Liver (tissue), 9 donors: ENCODE measurements around the gene IGSF8. TPM values are rescaled to one million over a fixed set of nuclear protein-coding genes. Genes with fewer than 3 reads are reported as not detected.

ENCODE experiments used
- DNase-seq: peaks from one replicate; pipeline ENCODE4 v3.0.0-alpha.2; 2017; ENCODE audit warnings: low spot score
- H3K27ac ChIP-seq, 2 donors: one replicate each; pipeline ENCODE4 v1.7.0; 2013; ENCODE audit warnings: inconsistent platforms in 2 of 2, low read length in 2 of 2, control low read depth in 1 of 2, low read depth in 1 of 2, mild to moderate bottlenecking in 1 of 2
- H3K27me3 ChIP-seq, 4 donors: one replicate each; pipeline versions ENCODE4 v1.6.1 to v1.7.0; 2013; ENCODE audit warnings: low read length in 3 of 4, inconsistent platforms in 1 of 4, mild to moderate bottlenecking in 1 of 4, moderate library complexity in 1 of 4; ENCODE audit not compliant: control insufficient read depth in 4 of 4, insufficient read depth in 4 of 4
- H3K36me3 ChIP-seq, 4 donors: one replicate each; pipeline versions ENCODE4 v1.6.1 to v1.7.0; 2013; ENCODE audit warnings: low read length in 3 of 4, mild to moderate bottlenecking in 3 of 4, low read depth in 1 of 4, moderate library complexity in 1 of 4; ENCODE audit not compliant: control insufficient read depth in 4 of 4, insufficient read depth in 3 of 4
- H3K4me1 ChIP-seq, 4 donors: one replicate each; pipeline versions ENCODE4 v1.6.1 to v1.7.0; 2013; ENCODE audit warnings: low read length in 3 of 4, mild to moderate bottlenecking in 3 of 4, moderate library complexity in 1 of 4; ENCODE audit not compliant: control insufficient read depth in 4 of 4, insufficient read depth in 4 of 4
- H3K4me3 ChIP-seq, 3 donors: one replicate each; pipeline versions ENCODE4 v1.6.1 to v1.7.0; 2013; ENCODE audit warnings: low read length in 3 of 3, control low read depth in 1 of 3, low read depth in 1 of 3, mild to moderate bottlenecking in 1 of 3
- H3K9ac ChIP-seq, 2 donors: one replicate each; pipeline ENCODE4 v1.7.0; 2013; ENCODE audit warnings: low read length in 2 of 2, mild to moderate bottlenecking in 2 of 2, moderate library complexity in 2 of 2, control low read depth in 1 of 2, low read depth in 1 of 2
- H3K9me3 ChIP-seq, 4 donors: one replicate each; pipeline versions ENCODE4 v1.6.1 to v1.7.0; 2013; ENCODE audit warnings: low read length in 3 of 4; ENCODE audit not compliant: control insufficient read depth in 4 of 4
- ATF3 ChIP-seq: IDR thresholded peaks from 2 replicates; pipeline ENCODE4 v1.6.1; 2016; ENCODE audit warnings: antibody characterized with exemption
- CTCF ChIP-seq: fragments of 150-350 bp; IDR thresholded peaks from 2 replicates; pipeline ENCODE4 v1.5.1; 2017; ENCODE audit warnings: improper control_type of control experiment, low read depth, low read length; ENCODE audit not compliant: missing input control
- FOXA2 ChIP-seq: IDR thresholded peaks from 2 replicates; pipeline ENCODE4 v1.6.1; 2016; ENCODE audit warnings: antibody characterized with exemption
- GABPA ChIP-seq, 2 donors: IDR thresholded peaks in 1 of 2; conservative IDR thresholded peaks in 1 of 2; 2 replicates each; pipeline ENCODE4 v1.6.1; 2016; ENCODE audit warnings: antibody characterized with exemption in 2 of 2, mild to moderate bottlenecking in 1 of 2, moderate library complexity in 1 of 2
- HNF4A ChIP-seq, 2 donors: conservative IDR thresholded peaks; 2 replicates each; pipeline ENCODE4 v1.6.1; 2016; ENCODE audit warnings: antibody characterized with exemption in 2 of 2, mild to moderate bottlenecking in 2 of 2
- JUND ChIP-seq, 2 donors: IDR thresholded peaks; 2 replicates each; pipeline ENCODE4 v1.6.1; 2016; ENCODE audit warnings: antibody characterized with exemption in 2 of 2
- MAX ChIP-seq: IDR thresholded peaks from 2 replicates; pipeline ENCODE4 v1.6.1; 2016; ENCODE audit warnings: antibody characterized with exemption
- NR2F2 ChIP-seq: IDR thresholded peaks from 2 replicates; pipeline ENCODE4 v1.6.1; 2016; ENCODE audit warnings: antibody characterized with exemption
- RAD21 ChIP-seq, 2 donors: IDR thresholded peaks; 2 replicates each; pipeline ENCODE4 v1.6.1; 2016; ENCODE audit warnings: antibody characterized with exemption in 2 of 2, mild to moderate bottlenecking in 2 of 2
- RXRA ChIP-seq, 2 donors: IDR thresholded peaks; 2 replicates each; pipeline ENCODE4 v1.6.1; 2017 to 2018; ENCODE audit warnings: antibody characterized with exemption in 2 of 2, mild to moderate bottlenecking in 1 of 2
- SP1 ChIP-seq: IDR thresholded peaks from 2 replicates; pipeline ENCODE4 v1.6.1; 2018; ENCODE audit warnings: antibody characterized with exemption, mild to moderate bottlenecking
- TAF1 ChIP-seq: conservative IDR thresholded peaks from 2 replicates; pipeline ENCODE4 v1.6.1; 2016; ENCODE audit warnings: antibody characterized with exemption, mild to moderate bottlenecking
- YY1 ChIP-seq: IDR thresholded peaks from 2 replicates; pipeline ENCODE4 v1.6.1; 2016; ENCODE audit warnings: antibody characterized with exemption, mild to moderate bottlenecking
- ZBTB33 ChIP-seq: IDR thresholded peaks from 2 replicates; pipeline ENCODE4 v1.6.1; 2016; ENCODE audit warnings: antibody characterized with exemption
- WGBS: extraction: QIAGEN DNeasy Blood & Tissue Kit; methylation state at CpG from one replicate; pipeline ENCODE4 v1.1.7; 2013; 5-methylcytosine and 5-hydroxymethylcytosine counted together
- polyA plus RNA-seq, 2 donors: library from polyadenylated mRNA; stranded (reverse) in 1 of 2; unstranded in 1 of 2; fragments of 200-250 nt in 1 of 2; fragments of >200 nt in 1 of 2; fragmentation: Nextera tagmentation in 1 of 2; extraction: Ambion mirVana in 1 of 2; gene quantifications; one replicate each; pipeline versions ENCODE4 v1.2.1 to v1.2.3, GENCODE V29; 2013 to 2015
- total RNA-seq, 2 donors: library from RNA; depleted of rRNA; stranded (reverse); fragments of >200 nt; gene quantifications; one replicate each; pipeline ENCODE4 v1.2.3, GENCODE V29; 2014
- donor health status: healthy.
- donor health status: healthy.
- donor health status: healthy.
- donor health status: healthy.
- donor health status: healthy.

IGSF8 gene
- total and polyA plus RNA-seq, 4 donors: 9.8 to 24.3 (median 20.3) TPM

GRCh38 chr1:160056648-160057169 lies 41.7 kb downstream of the IGSF8 start:
- Histone ChIP-seq H3K27ac (no peak overlapping the region), H3K4me3 (no peak overlapping the region), H3K9ac (no peak overlapping the region), H3K9me3 (no peaks in the 10 kb centered on the region), H3K36me3 (no peaks in the 10 kb centered on the region), H3K4me1 (no peaks in the 10 kb centered on the region), H3K27me3 (no peaks in the 10 kb centered on the region)
- 72% methylated on average over 1 of the region's 1 CpG for WGBS
- TF ChIP-seq SP1 (no peak), NR2F2 (no peak), ZBTB33 (no peak), MAX (no peak), ATF3 (no peak)
- no peak for DNase-seq

GRCh38 chr1:160053548-160054365 lies 44.7 kb downstream of the IGSF8 start:
- DNase-seq: no peak
- WGBS: 58% methylated on average over 7 of the region's 7 CpGs
- Histone ChIP-seq H3K4me1 (no peaks in the 10 kb centered on the region), H3K4me3 (no peak overlapping the region), H3K27me3 (no peaks in the 10 kb centered on the region), H3K27ac (no peak overlapping the region), H3K9ac (no peak overlapping the region), H3K36me3 (no peaks in the 10 kb centered on the region), H3K9me3 (no peaks in the 10 kb centered on the region)
- no peak for TF ChIP-seq CTCF
- no peak for TF ChIP-seq NR2F2
- no peak for TF ChIP-seq RAD21 (IDR thresholded peaks at IDR 0.05)
- TF ChIP-seq RXRA (IDR thresholded peaks at IDR 0.05): no peak
- TF ChIP-seq TAF1: no peak
- no peak for TF ChIP-seq HNF4A (conservative IDR thresholded peaks at IDR 0.05)
- TF ChIP-seq GABPA (IDR thresholded peaks at IDR 0.05 in 1 of 2, conservative IDR thresholded peaks at IDR 0.05 in 1 of 2): no peak
- no peak for TF ChIP-seq FOXA2
- no peak for TF ChIP-seq YY1
- no peak for TF ChIP-seq JUND (IDR thresholded peaks at IDR 0.05)
- no peak for TF ChIP-seq MAX
